ENCODE measurements around the gene GZF1. TPM values are rescaled to one million over a fixed set of nuclear protein-coding genes. Genes with fewer than 3 reads are reported as not detected.

Gene GZF1
- total RNA-seq, 1 experiment from 2014 or later = 10.8 TPM

Small RNA genes within 50 kb of the gene (small RNA-seq; reads per million reads assigned to genes)
- 0 reads per million in 2 experiments for gene RNA5SP479

Other genes with a start within 250 kb of the GZF1 start
- gene NXT1, start 11.4 kb upstream of the GZF1 start, total RNA-seq (2014; rRNA removed; shearing (Covaris generic)) = 54.8 and 62.7 TPM in 2 replicates
- 13.1 and 15.8 TPM in 2 replicates for gene NAPB, start 59.3 kb downstream of the GZF1 start, total RNA-seq (2014; rRNA removed; shearing (Covaris generic))
- not detected in 2 replicates for gene CSTL1, start 77.5 kb downstream of the GZF1 start, total RNA-seq (2014; rRNA removed; shearing (Covaris generic))
- gene CST11, start 90.7 kb downstream of the GZF1 start, total RNA-seq (2014; rRNA removed; shearing (Covaris generic)) = not detected in 2 replicates
- not detected in 2 replicates for gene CST8, start 128.9 kb downstream of the GZF1 start, total RNA-seq (2014; rRNA removed; shearing (Covaris generic))
- gene CST9L, start 206.3 kb downstream of the GZF1 start, total RNA-seq (2014; rRNA removed; shearing (Covaris generic)) = not detected in 2 replicates
- gene CST9, start 243.7 kb downstream of the GZF1 start, total RNA-seq (2014; rRNA removed; shearing (Covaris generic)) = not detected in 2 replicates

All from NCI-H460 (cell line).